Liver (tissue), 9 donors: ENCODE results near the gene SERPINA4. TPM values are rescaled to one million over a fixed set of nuclear protein-coding genes. Genes with fewer than 3 reads are reported as not detected.

Experiments used
- DNase-seq: peaks from one replicate; pipeline ENCODE4 v3.0.0-alpha.2; 2017; ENCODE audit warnings: low spot score
- H3K27ac ChIP-seq, 2 donors: one replicate each; pipeline ENCODE4 v1.7.0; 2013; ENCODE audit warnings: inconsistent platforms in 2 of 2, low read length in 2 of 2, control low read depth in 1 of 2, low read depth in 1 of 2, mild to moderate bottlenecking in 1 of 2
- H3K27me3 ChIP-seq, 4 donors: one replicate each; pipeline versions ENCODE4 v1.6.1 to v1.7.0; 2013; ENCODE audit warnings: low read length in 3 of 4, inconsistent platforms in 1 of 4, mild to moderate bottlenecking in 1 of 4, moderate library complexity in 1 of 4; ENCODE audit not compliant: control insufficient read depth in 4 of 4, insufficient read depth in 4 of 4
- H3K36me3 ChIP-seq, 4 donors: one replicate each; pipeline versions ENCODE4 v1.6.1 to v1.7.0; 2013; ENCODE audit warnings: low read length in 3 of 4, mild to moderate bottlenecking in 3 of 4, low read depth in 1 of 4, moderate library complexity in 1 of 4; ENCODE audit not compliant: control insufficient read depth in 4 of 4, insufficient read depth in 3 of 4
- H3K4me1 ChIP-seq, 4 donors: one replicate each; pipeline versions ENCODE4 v1.6.1 to v1.7.0; 2013; ENCODE audit warnings: low read length in 3 of 4, mild to moderate bottlenecking in 3 of 4, moderate library complexity in 1 of 4; ENCODE audit not compliant: control insufficient read depth in 4 of 4, insufficient read depth in 4 of 4
- H3K4me3 ChIP-seq, 3 donors: one replicate each; pipeline versions ENCODE4 v1.6.1 to v1.7.0; 2013; ENCODE audit warnings: low read length in 3 of 3, control low read depth in 1 of 3, low read depth in 1 of 3, mild to moderate bottlenecking in 1 of 3
- H3K9ac ChIP-seq, 2 donors: one replicate each; pipeline ENCODE4 v1.7.0; 2013; ENCODE audit warnings: low read length in 2 of 2, mild to moderate bottlenecking in 2 of 2, moderate library complexity in 2 of 2, control low read depth in 1 of 2, low read depth in 1 of 2
- H3K9me3 ChIP-seq, 4 donors: one replicate each; pipeline versions ENCODE4 v1.6.1 to v1.7.0; 2013; ENCODE audit warnings: low read length in 3 of 4; ENCODE audit not compliant: control insufficient read depth in 4 of 4
- CTCF ChIP-seq: fragments of 150-350 bp; IDR thresholded peaks from 2 replicates; pipeline ENCODE4 v1.5.1; 2017; ENCODE audit warnings: improper control_type of control experiment, low read depth, low read length; ENCODE audit not compliant: missing input control
- EGR1 ChIP-seq, 2 donors: IDR thresholded peaks; 2 replicates each; pipeline ENCODE4 v1.6.1; 2016 to 2018; ENCODE audit warnings: antibody characterized with exemption in 2 of 2, low read depth in 2 of 2
- FOXA1 ChIP-seq: IDR thresholded peaks from 2 replicates; pipeline ENCODE4 v1.6.1; 2016; ENCODE audit warnings: antibody characterized with exemption
- FOXA2 ChIP-seq: IDR thresholded peaks from 2 replicates; pipeline ENCODE4 v1.6.1; 2016; ENCODE audit warnings: antibody characterized with exemption
- GABPA ChIP-seq, 2 donors: IDR thresholded peaks in 1 of 2; conservative IDR thresholded peaks in 1 of 2; 2 replicates each; pipeline ENCODE4 v1.6.1; 2016; ENCODE audit warnings: antibody characterized with exemption in 2 of 2, mild to moderate bottlenecking in 1 of 2, moderate library complexity in 1 of 2
- HNF4G ChIP-seq: IDR thresholded peaks from 2 replicates; pipeline ENCODE4 v1.6.1; 2016; ENCODE audit warnings: antibody characterized with exemption
- JUND ChIP-seq, 2 donors: IDR thresholded peaks; 2 replicates each; pipeline ENCODE4 v1.6.1; 2016; ENCODE audit warnings: antibody characterized with exemption in 2 of 2
- MAX ChIP-seq: IDR thresholded peaks from 2 replicates; pipeline ENCODE4 v1.6.1; 2016; ENCODE audit warnings: antibody characterized with exemption
- NR2F2 ChIP-seq: IDR thresholded peaks from 2 replicates; pipeline ENCODE4 v1.6.1; 2016; ENCODE audit warnings: antibody characterized with exemption
- REST ChIP-seq: IDR thresholded peaks from 2 replicates; pipeline ENCODE4 v1.6.1; 2016; ENCODE audit warnings: antibody characterized with exemption, mild to moderate bottlenecking
- RXRA ChIP-seq, 2 donors: IDR thresholded peaks; 2 replicates each; pipeline ENCODE4 v1.6.1; 2017 to 2018; ENCODE audit warnings: antibody characterized with exemption in 2 of 2, mild to moderate bottlenecking in 1 of 2
- TAF1 ChIP-seq: conservative IDR thresholded peaks from 2 replicates; pipeline ENCODE4 v1.6.1; 2016; ENCODE audit warnings: antibody characterized with exemption, mild to moderate bottlenecking
- YY1 ChIP-seq: IDR thresholded peaks from 2 replicates; pipeline ENCODE4 v1.6.1; 2016; ENCODE audit warnings: antibody characterized with exemption, mild to moderate bottlenecking
- WGBS: extraction: QIAGEN DNeasy Blood & Tissue Kit; methylation state at CpG from one replicate; pipeline ENCODE4 v1.1.7; 2013; 5-methylcytosine and 5-hydroxymethylcytosine counted together
- polyA plus RNA-seq, 2 donors: library from polyadenylated mRNA; stranded (reverse) in 1 of 2; unstranded in 1 of 2; fragments of 200-250 nt in 1 of 2; fragments of >200 nt in 1 of 2; fragmentation: Nextera tagmentation in 1 of 2; extraction: Ambion mirVana in 1 of 2; gene quantifications; one replicate each; pipeline versions ENCODE4 v1.2.1 to v1.2.3, GENCODE V29; 2013 to 2015
- total RNA-seq, 2 donors: library from RNA; depleted of rRNA; stranded (reverse); fragments of >200 nt; gene quantifications; one replicate each; pipeline ENCODE4 v1.2.3, GENCODE V29; 2014
- donor health status: healthy.
- donor health status: healthy.
- donor health status: healthy.
- donor health status: healthy.
- donor health status: healthy.

SERPINA4 gene
- total and polyA plus RNA-seq, 4 donors: 50.5 to 150 (median 74.0) TPM

- TF ChIP-seq REST: no peak
Measured at GRCh38 chr14:94542111-94542810, 19.0 kb upstream of the SERPINA4 start (continued).

GRCh38 chr14:94542811-94543440, 18.3 kb upstream of the SERPINA4 start:
- peak; percentile 30 for DNase-seq
- WGBS: 82% methylated on average over 9 of the region's 9 CpGs
- H3K27ac ChIP-seq: no peak overlapping the region
- no peaks in the 10 kb centered on the region for H3K36me3 ChIP-seq
- H3K4me3 ChIP-seq: no peak overlapping the region
- H3K27me3 ChIP-seq: no peaks in the 10 kb centered on the region
- no peak overlapping the region for H3K9ac ChIP-seq
- TF ChIP-seq MAX (no peak), HNF4G (no peak), NR2F2 (no peak), GABPA (IDR thresholded peaks at IDR 0.05 in 1 of 2, conservative IDR thresholded peaks at IDR 0.05 in 1 of 2) (no peak), JUND (IDR thresholded peaks at IDR 0.05) (no peak), EGR1 (IDR thresholded peaks at IDR 0.05; ENCODE audit: low read depth in 2 of 2) (no peak), FOXA2 (no peak), REST (no peak)
- H3K9me3 ChIP-seq: peaks cover 0 to 5% (median 2%) of the 10 kb centered on the region in 4 donors
- H3K4me1 ChIP-seq: peaks cover 0 to 8% (median 2%) of the 10 kb centered on the region in 4 donors

- Histone ChIP-seq H3K27ac (no peak overlapping the region), H3K36me3 (no peaks in the 10 kb centered on the region), H3K27me3 (no peaks in the 10 kb centered on the region), H3K4me3 (no peak overlapping the region), H3K4me1 (peaks cover 2 to 15% (median 8%) of the 10 kb centered on the region in 4 donors), H3K9ac (no peak overlapping the region), H3K9me3 (peaks cover 0 to 5% (median 2%) of the 10 kb centered on the region in 4 donors)
- WGBS: 86% methylated on average over 15 of the region's 15 CpGs
- DNase-seq: peak; percentile 28
- no peak for TF ChIP-seq CTCF
- no peak for TF ChIP-seq TAF1
- TF ChIP-seq YY1: no peak
- no peak for TF ChIP-seq FOXA1
- TF ChIP-seq GABPA (IDR thresholded peaks at IDR 0.05 in 1 of 2, conservative IDR thresholded peaks at IDR 0.05 in 1 of 2): no peak
- TF ChIP-seq HNF4G: no peak
- no peak for TF ChIP-seq RXRA (IDR thresholded peaks at IDR 0.05)
- TF ChIP-seq NR2F2: no peak
Measured at GRCh38 chr14:94543449-94544124, 17.7 kb upstream of the SERPINA4 start.
